Calu3 (cell line): ENCODE measurements around the gene KRT4. TPM values are rescaled to one million over a fixed set of nuclear protein-coding genes. Genes with fewer than 3 reads are reported as not detected.

ENCODE experiments used
- BruUV-seq: library from RNA; stranded (reverse); fragments of 400-500 nt; replicated peaks from 2 replicates; lab custom pipeline; 2021; lab: Mats Ljungman, UMichigan
- CTCF ChIA-PET: fragments of 300-600 bp; sonication (Branson Sonifier 250); formaldehyde crosslinking; loops from one replicate; lab custom pipeline; 2022; ENCODE audit warnings: antibody characterized with exemption; lab: Charles Lee
- DNase-seq: peaks from one replicate; pipeline ENCODE4 v3.0.0; 2022
- H3K27ac Mint-ChIP-seq: one replicate; pipeline ENCODE4 v1.8.0; 2022; ENCODE audit warnings: mixed read lengths; ENCODE audit not compliant: unreplicated experiment
- H3K27me3 Mint-ChIP-seq: one replicate; pipeline ENCODE4 v1.8.0; 2022; ENCODE audit warnings: mixed read lengths; ENCODE audit not compliant: unreplicated experiment
- H3K36me3 Mint-ChIP-seq: one replicate; pipeline ENCODE4 v1.8.0; 2022; ENCODE audit warnings: mild to moderate bottlenecking, moderate library complexity, mixed read lengths; ENCODE audit not compliant: insufficient read depth, unreplicated experiment
- H3K4me1 Mint-ChIP-seq: one replicate; pipeline ENCODE4 v1.8.0; 2022; ENCODE audit warnings: mild to moderate bottlenecking, low read depth, mixed read lengths; ENCODE audit not compliant: unreplicated experiment
- H3K4me3 Mint-ChIP-seq: one replicate; pipeline ENCODE4 v1.8.0; 2022; ENCODE audit warnings: mild to moderate bottlenecking, low read depth, moderate library complexity, mixed read lengths; ENCODE audit not compliant: unreplicated experiment
- H3K9me3 Mint-ChIP-seq: one replicate; pipeline ENCODE4 v1.8.0; 2022; ENCODE audit warnings: low read depth, mixed read lengths; ENCODE audit not compliant: unreplicated experiment
- CTCF ChIP-seq: fragments of 200-600 bp; IDR thresholded peaks from one replicate; pipeline ENCODE4 v1.8.0; 2022; ENCODE audit warnings: antibody characterized with exemption; ENCODE audit not compliant: unreplicated experiment
- intact Hi-C: fragments of 100-400 bp; cut with micrococcal nuclease; formaldehyde crosslinking; loops from one replicate; pipeline ENCODE4 v1.10.0; 2022; ENCODE audit not compliant: unreplicated experiment
- total RNA-seq: library from RNA; stranded (reverse); gene quantifications from 2 replicates; pipeline ENCODE4 v1.2.3, GENCODE V29; 2022

KRT4 gene
- total RNA-seq, 1 experiment from 2014 or later, result not detected

GRCh38 chr12:52771505-52771904 lies 42.4 kb downstream of the KRT4 start:
- intact Hi-C loops, result no loop called here
- no peak for DNase-seq
- no TSS peak for BruUV-seq
- no peaks in the 10 kb centered on the region for H3K4me1 Mint-ChIP-seq
- no peak overlapping the region for H3K27ac Mint-ChIP-seq
- peaks cover 3% of the 10 kb centered on the region for H3K9me3 Mint-ChIP-seq
- no peak for TF ChIP-seq CTCF
- peaks cover 5% of the 10 kb centered on the region for H3K36me3 Mint-ChIP-seq
- H3K27me3 Mint-ChIP-seq, result peaks cover 82% of the 10 kb centered on the region
- CTCF ChIA-PET, result no interaction called here
- H3K4me3 Mint-ChIP-seq, result no peak overlapping the region

- CTCF ChIA-PET, result no interaction called here
- TF ChIP-seq CTCF, result no peak
- no peak for DNase-seq
- Mint-ChIP-seq H3K9me3 (peaks cover 3% of the 10 kb centered on the region), H3K36me3 (peaks cover 5% of the 10 kb centered on the region), H3K27me3 (peaks cover 82% of the 10 kb centered on the region), H3K27ac (no peak overlapping the region), H3K4me3 (no peak overlapping the region), H3K4me1 (no peaks in the 10 kb centered on the region)
- intact Hi-C loops, result no loop called here
- BruUV-seq, result no TSS peak
These were observed 42.8 kb downstream of the KRT4 start for GRCh38 chr12:52771088-52771487.

GRCh38 chr12:52769946-52770345 lies 44.0 kb downstream of the KRT4 start:
- Mint-ChIP-seq H3K4me1 (no peaks in the 10 kb centered on the region), H3K9me3 (peaks cover 3% of the 10 kb centered on the region), H3K4me3 (no peak overlapping the region), H3K27ac (no peak overlapping the region), H3K36me3 (peaks cover 5% of the 10 kb centered on the region), H3K27me3 (peaks cover 78% of the 10 kb centered on the region)
- no peak for DNase-seq
- no peak for TF ChIP-seq CTCF
- no TSS peak for BruUV-seq
- CTCF ChIA-PET, result interaction anchor here (0.5 kb wide), 1 partner anchor 14 kb away, joined by 4 read pairs; no protein-coding TSS in a partner anchor
- intact Hi-C loops, result no loop called here

GRCh38 chr12:52769354-52769753 lies 44.6 kb downstream of the KRT4 start:
- Mint-ChIP-seq H3K4me1 (no peaks in the 10 kb centered on the region), H3K27me3 (peaks cover 78% of the 10 kb centered on the region), H3K9me3 (peaks cover 3% of the 10 kb centered on the region), H3K27ac (no peak overlapping the region), H3K36me3 (peaks cover 5% of the 10 kb centered on the region), H3K4me3 (no peak overlapping the region)
- intact Hi-C loops, result no loop called here
- CTCF ChIA-PET, result no interaction called here
- BruUV-seq, result no TSS peak
- no peak for TF ChIP-seq CTCF
- no peak for DNase-seq
